Thoracic aorta (tissue), 2 donors: ENCODE data around the gene GCNT1. TPM values are rescaled to one million over a fixed set of nuclear protein-coding genes. Genes with fewer than 3 reads are reported as not detected.

Experiments
- ATAC-seq: fragments of 150-250 bp; one replicate; pipeline ENCODE4 v1.8.0; 2017; ENCODE audit warnings: low read depth; ENCODE audit not compliant: insufficient number of reproducible peaks, low FRiP score
- DNase-seq: peaks from one replicate; pipeline ENCODE4 v3.0.0-alpha.2; 2020; ENCODE audit warnings: low spot score
- H3K27ac ChIP-seq, 2 donors: fragments of 200-600 bp; sonication (generic); 1 replicate in 1 of 2; 2 replicates in 1 of 2; pipeline ENCODE4 v1.5.1; 2016; ENCODE audit warnings: mild to moderate bottlenecking in 2 of 2, moderate library complexity in 2 of 2
- H3K27me3 ChIP-seq: fragments of 200-600 bp; sonication (generic); replicated peaks from 2 replicates; pipeline ENCODE4 v1.6.0; 2016; ENCODE audit warnings: mild to moderate bottlenecking; ENCODE audit not compliant: insufficient read depth
- H3K36me3 ChIP-seq: fragments of 200-600 bp; sonication (generic); one replicate; pipeline ENCODE4 v1.5.1; 2016
- H3K4me1 ChIP-seq, 2 donors: fragments of 200-600 bp; sonication (generic); 1 replicate in 1 of 2; 2 replicates in 1 of 2; pipeline versions ENCODE4 v1.5.1 to v1.6.0; 2016; ENCODE audit warnings: low read depth in 2 of 2, mild to moderate bottlenecking in 1 of 2; ENCODE audit not compliant: control insufficient read depth in 1 of 2
- H3K4me3 ChIP-seq: fragments of 200-600 bp; sonication (generic); 2 replicates; pipeline ENCODE4 v1.5.1; 2016; ENCODE audit warnings: mild to moderate bottlenecking
- H3K9me3 ChIP-seq: fragments of 200-600 bp; sonication (generic); 2 replicates; pipeline ENCODE4 v1.5.1; 2016
- total RNA-seq, 2 donors: library from RNA; depleted of rRNA; stranded (reverse); fragments of >200 nt; gene quantifications; one replicate each; pipeline versions ENCODE4 v1.1.0 to v1.2.3, GENCODE V29; 2016
- TF ChIP-seq, protein P1 (sequence below): fragments of 200-600 bp; sonication (generic); IDR thresholded peaks from one replicate; pipeline ENCODE4 v1.5.1; 2019; ENCODE audit warnings: antibody characterized with exemption

Gene GCNT1
- total RNA-seq, 2 donors from 2014 or later = 17.1 to 24.1 TPM

- Histone ChIP-seq H3K27me3 (no peaks in the 10 kb centered on the region), H3K9me3 (no peaks in the 10 kb centered on the region), H3K27ac (no peak overlapping the region), H3K4me1 (no peaks in the 10 kb centered on the region), H3K4me3 (no peak overlapping the region), H3K36me3 (no peaks in the 10 kb centered on the region)
- TF ChIP-seq, protein P1, sequence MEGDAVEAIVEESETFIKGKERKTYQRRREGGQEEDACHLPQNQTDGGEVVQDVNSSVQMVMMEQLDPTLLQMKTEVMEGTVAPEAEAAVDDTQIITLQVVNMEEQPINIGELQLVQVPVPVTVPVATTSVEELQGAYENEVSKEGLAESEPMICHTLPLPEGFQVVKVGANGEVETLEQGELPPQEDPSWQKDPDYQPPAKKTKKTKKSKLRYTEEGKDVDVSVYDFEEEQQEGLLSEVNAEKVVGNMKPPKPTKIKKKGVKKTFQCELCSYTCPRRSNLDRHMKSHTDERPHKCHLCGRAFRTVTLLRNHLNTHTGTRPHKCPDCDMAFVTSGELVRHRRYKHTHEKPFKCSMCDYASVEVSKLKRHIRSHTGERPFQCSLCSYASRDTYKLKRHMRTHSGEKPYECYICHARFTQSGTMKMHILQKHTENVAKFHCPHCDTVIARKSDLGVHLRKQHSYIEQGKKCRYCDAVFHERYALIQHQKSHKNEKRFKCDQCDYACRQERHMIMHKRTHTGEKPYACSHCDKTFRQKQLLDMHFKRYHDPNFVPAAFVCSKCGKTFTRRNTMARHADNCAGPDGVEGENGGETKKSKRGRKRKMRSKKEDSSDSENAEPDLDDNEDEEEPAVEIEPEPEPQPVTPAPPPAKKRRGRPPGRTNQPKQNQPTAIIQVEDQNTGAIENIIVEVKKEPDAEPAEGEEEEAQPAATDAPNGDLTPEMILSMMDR = no peak
- DNase-seq (no peak), ATAC-seq (no peak)
Observed at GRCh38 chr9:76545191-76545590, 86.2 kb downstream of the GCNT1 start.

DNA sequence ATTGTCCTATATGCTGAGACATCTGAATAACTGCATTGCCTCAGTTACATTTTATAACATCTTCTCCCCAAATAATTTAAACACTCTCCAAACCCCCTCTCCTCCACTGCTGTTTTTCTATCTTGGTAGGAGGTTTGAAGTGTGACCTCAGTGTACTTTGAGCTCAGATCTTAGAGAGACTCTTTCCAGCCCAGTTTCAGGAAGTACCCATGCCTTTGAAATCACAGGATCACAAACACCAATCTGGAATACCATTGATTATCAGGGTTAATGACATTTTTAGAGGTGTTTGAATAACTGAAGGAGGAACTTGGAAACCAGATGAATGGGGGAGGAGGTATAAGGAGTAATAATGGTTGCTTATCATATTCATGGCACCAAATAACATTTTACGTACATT is 93.2 kb downstream of the GCNT1 start:
- Histone ChIP-seq H3K27ac (no peak overlapping the region), H3K27me3 (no peaks in the 10 kb centered on the region), H3K36me3 (no peaks in the 10 kb centered on the region), H3K4me1 (no peaks in the 10 kb centered on the region), H3K4me3 (no peak overlapping the region), H3K9me3 (no peaks in the 10 kb centered on the region)
- no peak for DNase-seq
- TF ChIP-seq, protein P1 = no peak
- no peak for ATAC-seq

DNA sequence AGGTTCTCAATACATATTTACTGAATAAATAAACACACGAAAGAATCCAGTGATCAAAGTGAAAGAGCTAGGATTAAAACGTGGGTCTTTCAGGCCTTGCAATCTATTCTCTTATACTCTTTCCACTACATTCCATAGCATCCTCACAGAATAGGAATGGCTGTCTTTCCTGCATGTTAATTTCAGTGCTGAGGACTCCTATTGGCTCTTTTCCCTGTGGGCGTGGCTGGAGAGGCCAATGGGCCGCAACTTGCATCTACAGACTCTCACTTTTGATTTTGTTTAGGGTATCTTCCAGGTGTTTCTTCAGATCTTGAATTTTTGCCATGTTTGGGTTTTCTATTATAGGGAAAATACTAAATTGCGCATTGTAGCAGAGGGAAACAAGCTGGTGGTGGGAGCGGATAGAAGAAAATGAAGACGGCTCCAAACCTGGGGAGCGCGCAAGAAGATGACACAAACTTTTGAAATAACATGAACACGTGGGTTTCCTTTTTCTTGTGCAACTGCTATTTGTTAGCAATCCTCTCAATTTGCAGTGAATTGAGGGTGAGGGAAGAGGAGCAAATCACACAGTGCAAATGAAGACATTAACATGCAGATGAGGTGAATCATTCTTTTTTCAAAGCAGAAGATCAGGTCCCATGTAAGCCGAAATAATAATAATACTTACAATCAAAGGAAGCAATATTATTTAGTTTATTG is 93.9 kb downstream of the GCNT1 start:
- ATAC-seq = no peak
- Histone ChIP-seq H3K27ac (no peak overlapping the region), H3K4me1 (no peaks in the 10 kb centered on the region), H3K36me3 (no peaks in the 10 kb centered on the region), H3K9me3 (no peaks in the 10 kb centered on the region), H3K4me3 (no peak overlapping the region), H3K27me3 (no peaks in the 10 kb centered on the region)
- no peak for DNase-seq
- TF ChIP-seq, protein P1 = no peak

GRCh38 chr9:76553680-76554079 is 94.7 kb downstream of the GCNT1 start:
- no peaks in the 10 kb centered on the region for H3K36me3 ChIP-seq
- no peak for DNase-seq
- H3K9me3 ChIP-seq = no peaks in the 10 kb centered on the region
- H3K4me1 ChIP-seq = no peaks in the 10 kb centered on the region
- no peak for ATAC-seq
- H3K4me3 ChIP-seq = no peak overlapping the region
- no peak overlapping the region for H3K27ac ChIP-seq
- TF ChIP-seq, protein P1 = no peak
- no peaks in the 10 kb centered on the region for H3K27me3 ChIP-seq

Other genes with a start within 250 kb of the GCNT1 start
- gene RFK, start 64.8 kb upstream of the GCNT1 start, total RNA-seq = 10 to 100 TPM; 21.6 to 33.4 TPM